Testis (tissue), 2 donors: Measurements from ENCODE around the gene TMSB10.

Experiments used
- POLR2A ChIP-seq: fragments of 450-650 bp; IDR thresholded peaks from one replicate; pipeline ENCODE4 v1.6.1; 2017; ENCODE audit warnings: antibody characterized with exemption, mild to moderate bottlenecking, moderate library complexity
- TF ChIP-seq, protein P1 (sequence below), 3 experiments: fragments of 450-650 bp in 2 of 3; fragments of 200-600 bp in 1 of 3; sonication (generic) in 1 of 3; IDR thresholded peaks; one replicate each; pipeline ENCODE4 v1.5.1; 2016 to 2019; ENCODE audit warnings: antibody characterized with exemption in 3 of 3, mild to moderate bottlenecking in 2 of 3, moderate library complexity in 1 of 3

DNA sequence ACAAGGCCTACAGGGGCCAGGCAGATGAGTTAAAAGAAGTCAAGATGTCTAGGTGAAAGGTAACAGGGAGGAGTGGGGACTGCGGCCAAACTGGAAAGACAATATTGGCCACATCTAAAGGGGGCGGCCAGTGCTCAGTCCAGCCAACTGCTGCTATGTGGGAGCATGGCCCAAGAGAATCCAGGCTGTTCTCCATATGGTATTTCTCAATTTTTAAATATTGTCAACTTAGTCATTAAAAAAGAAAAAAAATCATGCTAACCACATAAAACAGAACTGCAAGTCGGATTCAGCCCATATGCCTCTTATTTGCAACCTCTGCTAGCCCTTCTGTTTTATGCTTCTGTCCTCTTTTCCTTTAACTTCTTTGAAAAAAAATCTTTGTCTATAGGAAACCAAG is 39.3 kb upstream of the TMSB10 start:
- TF ChIP-seq, protein P1, sequence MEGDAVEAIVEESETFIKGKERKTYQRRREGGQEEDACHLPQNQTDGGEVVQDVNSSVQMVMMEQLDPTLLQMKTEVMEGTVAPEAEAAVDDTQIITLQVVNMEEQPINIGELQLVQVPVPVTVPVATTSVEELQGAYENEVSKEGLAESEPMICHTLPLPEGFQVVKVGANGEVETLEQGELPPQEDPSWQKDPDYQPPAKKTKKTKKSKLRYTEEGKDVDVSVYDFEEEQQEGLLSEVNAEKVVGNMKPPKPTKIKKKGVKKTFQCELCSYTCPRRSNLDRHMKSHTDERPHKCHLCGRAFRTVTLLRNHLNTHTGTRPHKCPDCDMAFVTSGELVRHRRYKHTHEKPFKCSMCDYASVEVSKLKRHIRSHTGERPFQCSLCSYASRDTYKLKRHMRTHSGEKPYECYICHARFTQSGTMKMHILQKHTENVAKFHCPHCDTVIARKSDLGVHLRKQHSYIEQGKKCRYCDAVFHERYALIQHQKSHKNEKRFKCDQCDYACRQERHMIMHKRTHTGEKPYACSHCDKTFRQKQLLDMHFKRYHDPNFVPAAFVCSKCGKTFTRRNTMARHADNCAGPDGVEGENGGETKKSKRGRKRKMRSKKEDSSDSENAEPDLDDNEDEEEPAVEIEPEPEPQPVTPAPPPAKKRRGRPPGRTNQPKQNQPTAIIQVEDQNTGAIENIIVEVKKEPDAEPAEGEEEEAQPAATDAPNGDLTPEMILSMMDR (IDR thresholded peaks at IDR 0.05), result no peak
- TF ChIP-seq POLR2A, result no peak
